ENCODE data around the gene CAVIN3.
"Not testable (repeated sequence)": the region's sequence is repeated elsewhere in the genome, so short reads cannot be mapped to it uniquely, and the experiment has no call there.

The CAVIN3 gene

GRCh38 chr11:6297831-6298230 is 22.5 kb downstream of the CAVIN3 start:
- peak; percentile 11 for TF ChIP-seq CTCF (IDR thresholded peaks at IDR 0.05; ENCODE audit: control extremely low read depth, extremely low read depth, low read depth, missing control alignments)
- POLR2A ChIA-PET = no interaction called here
- CTCF ChIA-PET = interaction anchor here (1.1 to 2.5 kb wide), 4 partner anchors 11 to 65 kb away, joined by 3 to 7 read pairs (median 7); no protein-coding TSS in a partner anchor
- no peak for DNase-seq (ENCODE audit: extremely low spot score)

- CTCF ChIA-PET = no interaction called here
- POLR2A ChIA-PET = no interaction called here
- no peak for DNase-seq (ENCODE audit: extremely low spot score)
- no peak for TF ChIP-seq CTCF (IDR thresholded peaks at IDR 0.05; ENCODE audit: control extremely low read depth, extremely low read depth, low read depth, missing control alignments)
Measured at GRCh38 chr11:6285019-6285418, 35.3 kb downstream of the CAVIN3 start.

DNA sequence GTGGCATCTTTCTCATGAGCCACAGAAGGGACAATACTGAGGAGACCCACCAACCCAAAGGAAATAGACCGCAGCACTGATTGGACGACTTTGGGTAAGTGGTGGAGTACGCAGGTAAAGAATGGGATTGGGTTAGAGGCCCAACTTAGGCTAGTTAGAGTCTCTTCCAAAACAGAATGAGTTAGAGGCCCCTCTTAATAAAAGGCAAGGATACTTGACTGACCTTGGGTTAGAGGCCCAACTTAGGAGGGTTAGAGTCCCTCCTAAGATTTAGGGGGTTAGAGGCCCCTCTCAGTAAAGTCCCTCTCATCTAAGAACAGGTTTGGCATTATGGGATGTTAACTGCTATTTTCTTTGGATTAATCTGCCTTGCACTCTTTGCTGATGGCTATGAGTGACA is 36.1 kb downstream of the CAVIN3 start:
- CTCF ChIA-PET = interaction anchor here (2.8 kb wide), 1 partner anchor 79 kb away, joined by 7 read pairs; no protein-coding TSS in a partner anchor
- POLR2A ChIA-PET = no interaction called here
- DNase-seq (ENCODE audit: extremely low spot score) = no peak

GRCh38 chr11:6283453-6284023 is 36.8 kb downstream of the CAVIN3 start:
- ChIA-PET POLR2A (no interaction called here), CTCF (interaction anchor here (1.6 to 2.8 kb wide), 2 partner anchors 12 to 79 kb away, joined by 5 to 7 read pairs; no protein-coding TSS in a partner anchor)
- DNase-seq (ENCODE audit: extremely low spot score) = no peak
- TF ChIP-seq CTCF (IDR thresholded peaks at IDR 0.05; ENCODE audit: control extremely low read depth, extremely low read depth, low read depth, missing control alignments) = no peak

More for the DNA sequence above, 36.1 kb downstream of the CAVIN3 start:
- no peak for TF ChIP-seq CTCF (IDR thresholded peaks at IDR 0.05; ENCODE audit: control extremely low read depth, extremely low read depth, low read depth, missing control alignments)

DNA sequence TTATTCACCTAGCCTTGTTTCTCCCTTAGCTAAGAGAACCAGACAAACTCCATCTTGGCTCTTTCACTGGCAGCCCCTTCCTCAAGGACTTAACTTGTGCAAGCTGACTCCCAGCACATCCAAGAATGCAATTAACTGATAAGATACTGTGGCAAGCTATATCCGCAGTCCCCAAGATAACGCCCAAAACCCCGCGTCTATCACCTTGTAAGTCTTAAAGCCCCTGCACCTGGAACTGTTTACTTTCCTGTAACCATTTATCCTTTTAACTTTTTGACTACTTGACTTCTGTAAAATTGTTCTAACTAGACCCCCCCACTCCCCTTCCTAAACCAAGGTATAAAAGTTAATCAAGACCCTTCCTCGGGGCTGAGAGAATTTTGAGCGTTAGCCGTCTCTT is 39.5 kb downstream of the CAVIN3 start:
- POLR2A ChIA-PET; DNase-seq (ENCODE audit: extremely low spot score): not testable (repeated sequence)
- CTCF ChIA-PET = interaction anchor here (1.6 kb wide), 1 partner anchor 18 kb away, joined by 3 read pairs; no protein-coding TSS in a partner anchor

DNA sequence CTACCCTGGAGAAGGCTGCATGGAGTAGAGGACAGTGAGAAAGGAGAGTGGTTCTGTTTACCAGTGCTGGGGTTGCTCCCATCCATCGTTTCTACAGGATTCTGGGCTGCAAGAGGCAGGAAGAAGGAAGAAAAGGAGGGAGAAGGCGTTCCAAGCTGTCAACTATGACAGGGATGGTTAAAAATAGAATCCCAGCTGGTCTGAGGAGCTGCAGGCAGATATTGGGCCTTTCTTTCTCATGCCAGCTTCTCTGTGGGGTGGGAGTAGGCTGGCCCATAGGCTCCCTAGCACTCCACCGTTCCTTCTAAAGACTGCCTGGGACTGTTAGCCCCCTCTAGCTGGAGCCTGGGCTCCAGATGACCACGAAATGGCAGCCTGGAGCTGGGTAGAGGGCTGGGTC is 47.1 kb downstream of the CAVIN3 start:
- POLR2A ChIA-PET = no interaction called here
- CTCF ChIA-PET = interaction anchor here (1.2 to 1.7 kb wide), 2 partner anchors 14 to 89 kb away, joined by 3 to 5 read pairs; no protein-coding TSS in a partner anchor
- no peak for DNase-seq (ENCODE audit: extremely low spot score)
- no peak for TF ChIP-seq CTCF (IDR thresholded peaks at IDR 0.05; ENCODE audit: control extremely low read depth, extremely low read depth, low read depth, missing control alignments)

- no peak for TF ChIP-seq CTCF (IDR thresholded peaks at IDR 0.05; ENCODE audit: control extremely low read depth, extremely low read depth, low read depth, missing control alignments)
- ChIA-PET CTCF (no interaction called here), POLR2A (no interaction called here)
- no peak for DNase-seq (ENCODE audit: extremely low spot score)
Measured at GRCh38 chr11:6271598-6271997, 48.7 kb downstream of the CAVIN3 start.

Data from GM10248 (cell line).